ENCODE results near the gene MCF2L.

GRCh38 chr13:112933649-112934048 lies 35.4 kb upstream of the MCF2L start:
- TF ChIP-seq POLR2A (IDR thresholded peaks at IDR 0.05) (no peak), CTCF (IDR thresholded peaks at IDR 0.05) (no peak), POLR2AphosphoS5 (IDR thresholded peaks at IDR 0.05) (no peak), EP300 (IDR thresholded peaks at IDR 0.05) (no peak)
